NCI-H2029 (cell line): ENCODE results near the gene SMOC1.
A peak's percentile ranks its signal among the peaks of the same experiment; 100 is the strongest.

Source experiments
- DNase-seq: peaks from one replicate; lab custom pipeline; 2025; lab: John Stamatoyannopoulos, UW

Gene SMOC1

DNA sequence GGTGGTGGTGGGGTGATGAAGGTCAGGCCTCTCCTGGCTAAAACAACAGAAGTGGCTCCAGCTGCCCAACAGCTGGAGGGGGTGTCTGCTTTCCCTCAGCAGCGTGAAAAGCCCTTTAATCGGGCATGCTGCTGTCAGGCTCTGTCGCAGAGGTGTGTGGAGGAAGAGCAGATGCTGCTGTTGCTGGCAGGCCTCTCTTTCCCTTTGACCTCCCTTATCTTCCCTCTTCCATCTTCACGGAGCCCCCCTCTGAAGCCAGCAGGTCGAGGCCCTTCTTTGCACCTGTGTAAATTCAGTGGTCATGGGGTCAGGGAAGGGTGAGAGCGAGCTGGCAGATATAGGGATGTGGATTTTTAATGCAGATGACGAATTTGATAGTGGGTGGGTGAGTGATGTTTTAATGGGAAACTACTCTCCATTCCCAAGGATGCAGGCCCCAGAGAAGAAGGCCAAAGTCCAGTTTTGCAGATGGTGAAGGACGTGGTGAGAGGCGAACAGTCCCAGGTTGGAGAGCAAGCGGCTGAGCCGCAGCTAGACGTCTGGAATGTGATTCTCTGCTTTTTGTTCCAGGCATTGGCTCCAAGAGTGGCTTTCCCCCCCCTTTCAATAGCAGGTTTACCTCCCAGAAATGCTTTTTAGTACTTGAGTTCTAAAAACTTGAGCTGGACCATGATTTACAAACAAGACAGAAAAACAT, 64.0 kb downstream of the SMOC1 start:
- no peak for DNase-seq

GRCh38 chr14:69945347-69945746, 66.1 kb downstream of the SMOC1 start:
- no peak for DNase-seq

- DNase-seq: peak; percentile 67
Measured at GRCh38 chr14:69945912-69946311, 66.7 kb downstream of the SMOC1 start.

- no peak for DNase-seq
Measured at GRCh38 chr14:69948351-69948750, 69.1 kb downstream of the SMOC1 start.

DNA sequence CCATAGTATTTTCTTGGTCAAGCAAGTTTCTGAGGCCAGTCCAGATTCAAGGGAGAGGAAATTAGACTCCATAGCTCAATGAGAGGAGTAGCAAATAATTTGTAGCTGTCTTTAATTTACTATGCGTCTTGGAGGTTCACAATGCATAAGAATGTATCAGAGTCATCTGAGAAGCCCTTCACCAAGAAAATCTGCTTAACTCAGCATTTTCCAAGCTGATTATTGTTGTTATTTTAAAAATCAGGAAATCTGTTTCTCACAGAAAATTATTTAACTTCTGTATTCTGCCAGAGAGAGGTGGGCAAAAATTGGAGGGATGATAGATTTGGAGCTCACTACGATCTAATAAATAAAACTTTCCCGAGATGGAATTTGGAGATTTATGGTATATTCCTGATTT, 72.0 kb downstream of the SMOC1 start:
- DNase-seq: no peak

DNA sequence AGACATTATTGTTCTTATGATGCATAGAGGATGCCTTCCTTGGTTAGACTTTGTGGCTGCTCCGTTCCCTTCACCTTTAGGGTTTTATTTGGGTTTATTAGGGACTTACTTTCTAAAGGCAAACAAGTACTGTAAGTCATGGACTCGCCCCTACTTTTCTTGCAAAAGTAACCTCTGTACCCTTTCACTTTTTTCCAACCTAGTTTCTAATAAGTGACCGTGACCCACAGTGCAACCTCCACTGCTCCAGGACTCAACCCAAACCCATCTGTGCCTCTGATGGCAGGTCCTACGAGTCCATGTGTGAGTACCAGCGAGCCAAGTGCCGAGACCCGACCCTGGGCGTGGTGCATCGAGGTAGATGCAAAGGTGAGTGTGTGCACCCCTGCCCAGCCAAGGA, 72.7 kb downstream of the SMOC1 start:
- DNase-seq: no peak

GRCh38 chr14:69953266-69953915, 74.2 kb downstream of the SMOC1 start:
- DNase-seq: no peak

DNA sequence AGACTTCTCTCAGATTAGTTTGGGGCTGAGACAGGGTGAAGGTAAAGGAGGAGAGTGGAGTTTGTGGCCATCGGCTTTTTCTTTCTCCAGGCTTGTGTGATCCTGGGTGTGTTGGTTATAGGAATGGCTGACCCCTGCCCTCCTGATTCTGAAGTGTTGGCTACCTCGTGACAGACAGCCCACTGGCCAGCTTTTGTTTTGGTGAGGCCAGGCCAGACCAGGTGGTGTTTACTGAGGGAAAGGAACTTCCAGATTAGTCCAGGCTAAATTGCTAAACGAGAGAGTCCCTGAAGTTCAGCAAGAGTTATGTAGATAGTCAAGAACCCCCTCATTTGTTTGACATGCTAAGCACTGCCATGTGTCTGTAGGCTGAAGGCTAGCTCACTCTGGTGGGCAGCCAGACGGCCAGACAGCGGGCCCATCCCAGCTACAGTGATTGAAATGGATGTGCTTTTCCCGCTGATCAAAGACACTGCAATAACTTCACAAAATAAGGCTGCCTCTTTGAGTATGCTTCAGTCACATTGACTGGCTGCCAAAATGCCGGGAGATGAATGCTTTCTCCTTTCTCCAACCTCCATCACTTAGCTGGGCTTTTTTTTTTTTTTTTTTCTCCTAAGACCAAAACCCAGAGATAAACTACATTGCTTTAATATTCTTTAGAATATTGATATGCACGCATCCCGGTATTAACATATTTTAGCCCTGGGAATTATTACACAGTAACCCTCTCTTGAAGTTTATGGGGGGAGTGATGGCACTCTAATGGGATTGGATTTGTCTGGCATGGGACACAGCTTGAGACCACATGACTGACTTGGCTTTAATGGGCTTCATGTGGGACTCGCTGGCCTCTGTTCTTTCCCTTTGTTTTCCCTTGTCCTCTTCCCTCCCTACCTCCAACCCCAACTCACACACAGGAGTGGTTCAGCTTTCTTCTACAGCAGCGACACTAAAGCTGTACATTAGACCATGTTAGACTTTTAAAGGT, 76.9 kb downstream of the SMOC1 start:
- DNase-seq: no peak

DNA sequence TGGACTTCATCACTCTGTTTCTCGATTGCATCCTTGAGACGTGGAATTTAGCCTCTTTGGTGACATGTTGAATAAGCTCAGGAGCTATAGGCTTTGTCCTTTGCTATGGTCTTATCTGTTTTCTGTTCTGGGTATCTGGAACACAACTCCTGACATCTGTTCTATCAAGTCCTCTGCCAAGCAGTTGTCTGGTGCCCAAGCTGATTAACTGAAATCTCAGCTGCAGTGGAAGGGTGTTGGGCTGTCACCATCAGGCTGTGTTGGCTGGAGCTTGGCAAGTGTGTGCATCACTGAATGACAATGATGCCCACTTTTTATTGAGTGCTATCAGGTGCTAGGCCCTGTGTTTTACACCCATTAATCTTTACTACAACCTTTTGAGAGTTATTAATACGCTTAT, 77.8 kb downstream of the SMOC1 start:
- no peak for DNase-seq

GRCh38 chr14:69957986-69958385, 78.8 kb downstream of the SMOC1 start:
- no peak for DNase-seq

- DNase-seq: no peak
Measured at GRCh38 chr14:69959136-69959535, 79.9 kb downstream of the SMOC1 start.

GRCh38 chr14:69960296-69960695, 81.1 kb downstream of the SMOC1 start:
- no peak for DNase-seq

GRCh38 chr14:69963966-69964365, 84.8 kb downstream of the SMOC1 start:
- no peak for DNase-seq

DNA sequence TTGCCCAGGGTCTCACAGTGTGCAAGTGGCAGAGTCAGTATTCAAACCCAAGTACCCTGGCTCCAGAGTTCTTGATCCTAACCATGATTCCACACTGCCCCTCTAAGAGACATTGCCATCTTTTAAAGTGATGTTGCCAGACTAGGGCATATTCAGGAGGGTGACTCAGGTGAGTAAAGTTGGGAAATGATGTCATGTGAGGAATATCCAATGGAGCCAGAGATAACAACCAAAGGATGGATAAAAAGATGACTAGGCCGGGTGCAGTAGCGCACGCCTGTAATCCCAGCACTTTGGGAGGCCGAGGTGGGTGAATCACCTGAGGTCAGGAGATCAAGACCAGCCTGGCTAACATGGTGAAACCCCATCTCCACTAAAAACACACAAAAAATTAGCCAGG, 85.6 kb downstream of the SMOC1 start:
- DNase-seq: no peak

- no peak for DNase-seq
Measured at GRCh38 chr14:69968132-69968531, 88.9 kb downstream of the SMOC1 start.

DNA sequence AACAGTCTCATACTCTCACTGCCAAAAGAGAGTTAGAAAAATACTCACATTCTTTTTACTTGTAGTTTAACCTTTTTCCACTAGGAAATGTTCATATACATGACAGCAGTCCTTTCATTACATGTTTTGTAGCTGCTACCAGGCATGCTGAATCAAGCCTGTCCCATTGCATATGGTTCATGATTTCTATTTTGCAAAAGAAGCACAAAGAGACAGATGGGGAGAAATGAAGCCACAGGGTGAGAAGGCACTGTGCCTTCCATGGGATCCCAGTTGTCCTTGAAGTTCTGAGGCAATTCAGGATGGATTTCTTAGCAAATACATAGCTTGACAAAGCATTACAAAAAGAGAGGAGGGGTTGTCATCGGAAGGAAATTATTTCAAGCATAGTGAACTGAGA, 89.5 kb downstream of the SMOC1 start:
- no peak for DNase-seq

DNA sequence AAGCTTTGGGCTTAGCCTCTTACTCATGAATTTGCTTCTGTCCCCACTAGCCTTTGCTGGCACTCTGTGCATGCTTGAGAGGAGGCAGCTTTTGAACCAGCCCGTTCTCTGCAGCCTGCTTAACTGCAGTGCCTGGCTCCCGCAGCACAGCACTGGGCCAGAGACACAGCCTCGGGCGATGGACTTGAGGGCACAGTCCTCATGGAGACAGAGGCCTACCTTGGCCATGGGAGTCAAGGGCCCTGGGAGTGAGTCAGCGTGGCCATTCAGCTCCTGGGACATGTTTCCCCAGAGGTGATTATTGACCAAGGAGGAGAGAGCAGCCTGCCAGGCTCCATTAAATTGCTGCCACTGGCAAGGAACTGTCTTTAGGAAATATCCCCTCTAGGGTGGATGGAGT, 93.5 kb downstream of the SMOC1 start:
- no peak for DNase-seq

DNA sequence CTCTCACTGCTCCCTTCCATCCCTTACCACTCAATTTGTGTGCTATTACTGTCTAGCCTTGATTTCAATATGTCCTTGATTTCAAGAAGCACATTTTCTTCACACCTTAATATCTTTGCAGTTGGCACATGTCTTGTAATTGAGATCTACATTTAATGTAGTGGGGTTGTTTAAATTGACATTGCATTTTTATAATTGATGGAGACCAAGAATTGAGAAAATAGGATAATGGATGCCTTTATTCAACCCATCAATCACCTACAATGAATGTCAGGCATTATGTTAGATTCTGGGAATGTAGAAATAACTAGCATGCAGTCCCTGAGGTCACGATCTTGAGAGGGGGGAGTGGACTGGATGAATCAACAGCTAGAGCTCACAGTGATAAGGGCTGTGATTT, 94.6 kb downstream of the SMOC1 start:
- DNase-seq: no peak

- no peak for DNase-seq
Measured at GRCh38 chr14:69979882-69980281, 100.7 kb downstream of the SMOC1 start.

DNA sequence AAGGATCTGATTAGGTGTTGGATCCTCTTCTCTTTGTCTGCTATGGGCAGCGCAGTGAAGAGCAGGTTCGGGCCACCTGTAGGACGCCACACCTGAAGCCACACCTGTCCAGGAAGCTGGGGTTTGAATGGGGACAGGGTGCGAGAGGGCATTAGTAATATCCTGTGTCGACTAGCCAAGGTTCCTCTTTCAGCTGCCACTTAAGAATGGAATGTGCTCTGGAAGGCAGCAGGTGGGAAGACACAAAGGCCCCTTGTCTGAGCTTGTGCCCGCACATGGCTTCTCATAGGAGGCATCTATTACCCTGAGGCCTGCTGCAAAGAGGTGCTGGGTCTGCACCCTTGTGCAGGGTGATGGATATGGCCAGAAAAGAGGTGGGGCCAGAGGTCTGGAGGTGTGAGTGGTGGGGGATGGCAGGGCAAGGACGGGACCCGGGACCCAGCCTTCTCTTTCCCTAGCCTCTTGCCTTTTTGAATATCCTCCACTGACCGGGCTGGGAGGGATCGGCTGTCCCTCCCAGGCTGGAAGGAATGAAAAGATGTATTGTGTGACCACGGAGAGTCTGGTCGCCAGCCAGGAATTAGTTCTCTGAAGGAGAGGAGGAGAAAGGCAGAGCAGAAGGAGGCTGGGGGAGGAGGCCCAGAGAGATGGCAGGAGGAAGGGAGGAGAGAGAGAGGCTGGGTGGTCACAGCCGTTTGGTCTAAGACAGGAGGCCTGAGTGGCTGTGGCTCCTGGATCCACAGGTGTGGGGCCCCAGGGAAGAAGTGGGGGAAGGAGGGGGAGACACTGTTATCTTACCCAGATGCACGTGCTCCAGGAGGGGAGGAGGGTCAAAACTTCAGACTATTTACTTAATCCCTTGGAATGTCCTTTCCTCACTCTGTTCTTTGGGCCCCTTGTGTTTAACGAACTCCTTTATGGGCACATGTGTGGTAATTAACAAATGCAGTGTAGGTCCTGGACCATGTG, 101.5 kb downstream of the SMOC1 start:
- DNase-seq: peak; percentile 59

- no peak for DNase-seq
Measured at GRCh38 chr14:69982220-69982839, 103.1 kb downstream of the SMOC1 start.
